H1 (cell line): ENCODE measurements around the gene MYL5. TPM values are rescaled to one million over a fixed set of nuclear protein-coding genes. Genes with fewer than 3 reads are reported as not detected.
A peak's percentile ranks its signal among the peaks of the same experiment; 100 is the strongest.

Source experiments
- CTCF ChIA-PET: fragments of 300-600 bp; sonication (Branson Sonifier 250); formaldehyde crosslinking; loops from one replicate; lab custom pipeline; 2021; ENCODE audit not compliant: partially characterized antibody; lab: Charles Lee
- POLR2A ChIA-PET: fragments of 300-600 bp; sonication (Branson Sonifier 250); formaldehyde crosslinking; loops from one replicate; lab custom pipeline; 2021; ENCODE audit warnings: inconsistent platforms; ENCODE audit not compliant: partially characterized antibody; lab: Charles Lee
- DNase-seq, 2 experiments: peaks; one replicate each; pipeline versions ENCODE4 v3.0.0 to v3.0.0-alpha.2; 2010 to 2022; ENCODE audit warnings: low spot score in 2 of 2, low read depth in 1 of 2, mixed read lengths in 1 of 2
- FAIRE-seq: peaks from 2 replicates; lab custom pipeline; 2011; peaks lifted over from hg19 to GRCh38; lab: Jason Lieb, UNC
- H2AFZ ChIP-seq: 2 replicates; pipeline ENCODE4 v1.8.1; 2012; ENCODE audit warnings: low read length, inconsistent platforms
- H2AK5ac ChIP-seq: 2 replicates; pipeline ENCODE4 v1.6.1; 2013; ENCODE audit warnings: low read depth, low read length
- H2BK120ac ChIP-seq: replicated peaks from 2 replicates; pipeline ENCODE3; 2013; ENCODE audit warnings: low read depth, low read length, inconsistent platforms
- H2BK12ac ChIP-seq: 2 replicates; pipeline ENCODE4 v1.6.1; 2013; ENCODE audit warnings: low read depth, low read length
- H2BK15ac ChIP-seq: 2 replicates; pipeline ENCODE4 v1.6.1; 2013; ENCODE audit warnings: low read length
- H2BK20ac ChIP-seq: 2 replicates; pipeline ENCODE4 v1.6.1; 2013; ENCODE audit warnings: low read length
- H2BK5ac ChIP-seq: 2 replicates; pipeline ENCODE4 v1.6.1; 2013; ENCODE audit warnings: low read depth, low read length
- H3K14ac ChIP-seq: 2 replicates; pipeline ENCODE4 v1.6.1; 2013; ENCODE audit warnings: inconsistent platforms; ENCODE audit not compliant: insufficient read length
- H3K18ac ChIP-seq: 2 replicates; pipeline ENCODE4 v1.6.1; 2013; ENCODE audit warnings: low read length; ENCODE audit errors: extremely low read depth
- H3K23ac ChIP-seq: 2 replicates; pipeline ENCODE4 v1.6.1; 2013; ENCODE audit warnings: inconsistent platforms; ENCODE audit not compliant: insufficient read length
- H3K23me2 ChIP-seq: 2 replicates; pipeline ENCODE4 v1.6.1; 2013; ENCODE audit warnings: low read depth, low read length
- H3K27ac ChIP-seq: 2 replicates; pipeline ENCODE4 v1.6.1; 2011; ENCODE audit warnings: low read depth, low read length, inconsistent platforms
- H3K27me3 ChIP-seq, 4 experiments: replicated peaks in 1 of 4; 1 replicate in 1 of 4; 2 replicates in 3 of 4; pipeline versions ENCODE4 v1.6.1 to v1.8.1; 2011 to 2013; ENCODE audit warnings: low read length in 3 of 4, mild to moderate bottlenecking in 3 of 4, inconsistent platforms in 2 of 4, mixed read lengths in 2 of 4, moderate library complexity in 1 of 4; ENCODE audit not compliant: control insufficient read depth in 3 of 4, insufficient read depth in 3 of 4; ENCODE audit errors: extremely low read depth in 1 of 4
- H3K36me3 ChIP-seq, 4 experiments: 2 replicates each; pipeline versions ENCODE4 v1.6.1 to v1.8.1; 2011 to 2013; ENCODE audit warnings: mild to moderate bottlenecking in 4 of 4, low read length in 3 of 4, moderate library complexity in 2 of 4, control low read depth in 1 of 4, inconsistent platforms in 1 of 4; ENCODE audit not compliant: insufficient read depth in 4 of 4, control insufficient read depth in 2 of 4
- H3K4ac ChIP-seq: replicated peaks from 2 replicates; pipeline ENCODE3; 2013; ENCODE audit warnings: low read length, low read depth, mixed read lengths, inconsistent platforms; ENCODE audit not compliant: insufficient read length
- H3K4me1 ChIP-seq, 4 experiments: replicated peaks in 1 of 4; 1 replicate in 1 of 4; 2 replicates in 3 of 4; pipeline versions ENCODE4 v1.6.1 to v1.8.1; 2011 to 2013; ENCODE audit warnings: low read length in 3 of 4, inconsistent platforms in 2 of 4, mixed read lengths in 1 of 4; ENCODE audit not compliant: insufficient read depth in 4 of 4, control insufficient read depth in 3 of 4
- H3K4me2 ChIP-seq, 2 experiments: 2 replicates each; pipeline versions ENCODE4 v1.6.1 to v1.8.1; 2011 to 2013; ENCODE audit warnings: low read depth in 2 of 2, low read length in 2 of 2, control low read depth in 1 of 2, inconsistent platforms in 1 of 2, mild to moderate bottlenecking in 1 of 2; ENCODE audit not compliant: insufficient read depth in 1 of 2
- H3K4me3 ChIP-seq, 4 experiments: fragments of 200-600, 300-600 bp in 1 of 4; sonication (generic), shearing (Covaris generic), sonication (Bioruptor Twin) in 1 of 4; 2 replicates each; pipeline versions ENCODE4 v1.5.1 to v1.8.1; 2011 to 2016; ENCODE audit warnings: low read length in 4 of 4, low read depth in 3 of 4, control low read depth in 2 of 4, inconsistent platforms in 2 of 4, mild to moderate bottlenecking in 2 of 4, mixed read lengths in 1 of 4, moderate library complexity in 1 of 4; ENCODE audit not compliant: insufficient read depth in 2 of 4; ENCODE audit errors: extremely low read depth in 1 of 4
- H3K56ac ChIP-seq: replicated peaks from 2 replicates; pipeline ENCODE3; 2013; ENCODE audit warnings: low read depth, mild to moderate bottlenecking, mixed read lengths, low read length, inconsistent platforms; ENCODE audit not compliant: insufficient read length
- H3K79me1 ChIP-seq: 2 replicates; pipeline ENCODE4 v1.6.1; 2013; ENCODE audit warnings: low read depth, low read length, control low read depth
- H3K79me2 ChIP-seq, 2 experiments: 2 replicates each; pipeline versions ENCODE4 v1.6.1 to v1.8.1; 2012 to 2013; ENCODE audit warnings: low read length in 2 of 2, mild to moderate bottlenecking in 2 of 2, inconsistent platforms in 1 of 2; ENCODE audit not compliant: insufficient read depth in 2 of 2, control insufficient read depth in 1 of 2
- H3K9ac ChIP-seq, 4 experiments: replicated peaks in 1 of 4; 1 replicate in 1 of 4; 2 replicates in 3 of 4; pipeline versions ENCODE4 v1.6.1 to v1.8.1; 2011 to 2013; ENCODE audit warnings: low read depth in 3 of 4, low read length in 3 of 4, control low read depth in 2 of 4, mild to moderate bottlenecking in 2 of 4, moderate library complexity in 2 of 4, inconsistent platforms in 1 of 4; ENCODE audit errors: extremely low read depth in 1 of 4
- H3K9me3 ChIP-seq, 2 experiments: 2 replicates each; pipeline versions ENCODE4 v1.6.1 to v1.8.1; 2012 to 2013; ENCODE audit warnings: mild to moderate bottlenecking in 2 of 2, moderate library complexity in 2 of 2, control low read depth in 1 of 2, inconsistent platforms in 1 of 2, low read depth in 1 of 2, low read length in 1 of 2, mixed read lengths in 1 of 2; ENCODE audit not compliant: insufficient read depth in 2 of 2
- H4K20me1 ChIP-seq, 2 experiments: replicated peaks in 1 of 2; 2 replicates each; pipeline versions ENCODE3 to v1.8.1; 2011 to 2013; ENCODE audit warnings: inconsistent platforms in 2 of 2, low read length in 2 of 2, mild to moderate bottlenecking in 1 of 2; ENCODE audit not compliant: insufficient read depth in 2 of 2, control insufficient read depth in 1 of 2
- H4K5ac ChIP-seq: 2 replicates; pipeline ENCODE4 v1.6.1; 2013; ENCODE audit warnings: low read length, low read depth, mixed read lengths, inconsistent platforms; ENCODE audit not compliant: insufficient read length
- H4K8ac ChIP-seq: 2 replicates; pipeline ENCODE4 v1.8.0; 2013; ENCODE audit warnings: mild to moderate bottlenecking, moderate library complexity, low read length, inconsistent platforms; ENCODE audit not compliant: insufficient read depth; ENCODE audit errors: extremely low read depth
- H4K91ac ChIP-seq: replicated peaks from 2 replicates; pipeline ENCODE3; 2013; ENCODE audit warnings: low read length, mixed read lengths, inconsistent platforms; ENCODE audit not compliant: insufficient read length
- CHD2 ChIP-seq: IDR thresholded peaks from 2 replicates; pipeline ENCODE4 v1.6.1; 2012; ENCODE audit warnings: low read length, improper control_type of control experiment
- TEAD4 ChIP-seq: IDR thresholded peaks from 2 replicates; pipeline ENCODE4 v1.6.1; 2012; ENCODE audit warnings: low read depth, low read length, inconsistent platforms, mixed read lengths
- WGBS, 2 experiments: shearing (Covaris generic) in 1 of 2; methylation state at CpG; one replicate each; pipeline versions ENCODE4 v1.1.6 to v1.1.7; 2013 to 2015; ENCODE audit warnings: low lambda C conversion rate in 2 of 2, mixed read lengths in 2 of 2, inconsistent platforms in 1 of 2, low coverage in 1 of 2, missing lambda C conversion rate in 1 of 2; ENCODE audit not compliant: insufficient replicate concordance in 2 of 2, insufficient coverage in 1 of 2, insufficient read length in 1 of 2; ENCODE audit errors: extremely low coverage in 1 of 2, missing lambda C conversion rate in 1 of 2; 5-methylcytosine and 5-hydroxymethylcytosine counted together
- polyA plus RNA-seq, 7 experiments: library from polyadenylated mRNA; depleted of rRNA in 3 of 7; stranded (reverse) in 5 of 7; unstranded in 2 of 7; fragments of >200 nt in 5 of 7; fragments of 200-250 nt in 2 of 7; gene quantifications; 1 replicate in 5 of 7; 2 replicates in 1 of 7; 4 replicates in 1 of 7; pipeline versions ENCODE4 v1.2.1 to v1.2.3, GENCODE V29; 2011 to 2013; ENCODE audit warnings: missing spikeins in 2 of 7, mixed read lengths in 2 of 7
- total RNA-seq: library from RNA; stranded (reverse); fragmentation: NEBNext Ultra II Directional; extraction: Animal tissue kit (Norgen Biotek cat#: 25700); gene quantifications from 2 replicates; pipeline ENCODE4 v1.2.1, GENCODE V29; 2021
- TF ChIP-seq, protein P1 (sequence below): IDR thresholded peaks from 2 replicates; pipeline ENCODE4 v1.6.1; 2011; ENCODE audit warnings: low read depth, mild to moderate bottlenecking, low read length; ENCODE audit not compliant: insufficient read depth
- TF ChIP-seq, protein P2 (sequence below): IDR thresholded peaks from 2 replicates; pipeline ENCODE4 v1.6.1; 2012; ENCODE audit warnings: low read length, inconsistent platforms

The MYL5 gene
- total and polyA plus RNA-seq, 2 of the 8 experiments (the other 6 are each of a cell fraction or from before 2014, with no cell fraction given) = 5.7 to 6.8 TPM

DNA sequence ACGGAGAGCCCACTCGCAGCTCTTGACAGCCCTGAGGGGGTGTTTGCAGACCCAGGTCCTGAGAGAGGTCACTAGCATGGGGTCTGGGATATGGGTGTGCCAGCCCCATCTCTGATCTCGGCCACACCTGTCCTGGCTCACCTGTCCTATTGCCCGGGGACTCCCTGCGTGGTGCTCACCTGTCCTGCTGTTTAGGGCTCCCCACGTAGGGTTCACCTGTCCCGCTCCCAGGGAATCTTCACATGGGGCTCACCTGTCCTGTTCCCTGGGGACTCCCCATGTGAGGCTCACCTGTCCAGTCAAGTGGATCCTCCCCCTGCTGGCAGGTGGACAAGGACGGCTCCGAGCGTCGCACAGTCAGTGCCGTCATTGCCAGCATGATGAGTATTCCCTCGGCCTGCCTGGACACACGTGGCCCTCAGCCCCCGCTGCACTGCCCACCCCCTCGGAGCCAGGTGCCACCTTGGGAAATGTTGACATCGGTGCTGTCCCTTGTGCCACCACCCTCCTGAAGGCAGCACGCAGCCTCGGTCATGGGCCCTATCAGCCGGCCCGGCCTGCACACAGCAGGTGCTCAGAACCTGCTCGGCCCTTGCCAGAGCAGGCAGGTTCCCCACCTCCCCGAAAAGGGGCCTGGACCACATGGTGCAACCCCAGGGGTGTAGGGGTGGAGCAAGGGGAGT is 8.3 kb downstream of the MYL5 start:
- H3K79me1 ChIP-seq = no peaks in the 10 kb centered on the region
- H3K9ac ChIP-seq = no peak overlapping the region
- H2BK5ac ChIP-seq = 0 out of 2 replicates have a peak overlapping the region, but pooled peaks have one; percentile 16
- H4K8ac ChIP-seq = no peak overlapping the region; the same call in 1 of the 2 replicates
- DNase-seq = no peak
- no peak overlapping the region for H3K56ac ChIP-seq
- H3K79me2 ChIP-seq = no peaks in the 10 kb centered on the region
- no peak overlapping the region for H3K4me3 ChIP-seq
- no peaks in the 10 kb centered on the region for H3K23me2 ChIP-seq
- no peaks in the 10 kb centered on the region for H3K9me3 ChIP-seq
- 91% methylated on average over 22 of the region's 23 CpGs; no CpG with 5 or more reads in 1 of the 2 experiments for WGBS, 2 experiments
- no peaks in the 10 kb centered on the region for H3K36me3 ChIP-seq
- H3K14ac ChIP-seq = no peak overlapping the region
- no peak overlapping the region for H4K5ac ChIP-seq
- H4K20me1 ChIP-seq = peaks cover 0 to 14% of the 10 kb centered on the region in 2 experiments
- no peak overlapping the region for H3K18ac ChIP-seq
- no peak overlapping the region for H2BK20ac ChIP-seq
- TF ChIP-seq, protein P1, sequence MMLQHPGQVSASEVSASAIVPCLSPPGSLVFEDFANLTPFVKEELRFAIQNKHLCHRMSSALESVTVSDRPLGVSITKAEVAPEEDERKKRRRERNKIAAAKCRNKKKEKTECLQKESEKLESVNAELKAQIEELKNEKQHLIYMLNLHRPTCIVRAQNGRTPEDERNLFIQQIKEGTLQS = no peak
- TF ChIP-seq CHD2 = no peak
- TF ChIP-seq, protein P2, sequence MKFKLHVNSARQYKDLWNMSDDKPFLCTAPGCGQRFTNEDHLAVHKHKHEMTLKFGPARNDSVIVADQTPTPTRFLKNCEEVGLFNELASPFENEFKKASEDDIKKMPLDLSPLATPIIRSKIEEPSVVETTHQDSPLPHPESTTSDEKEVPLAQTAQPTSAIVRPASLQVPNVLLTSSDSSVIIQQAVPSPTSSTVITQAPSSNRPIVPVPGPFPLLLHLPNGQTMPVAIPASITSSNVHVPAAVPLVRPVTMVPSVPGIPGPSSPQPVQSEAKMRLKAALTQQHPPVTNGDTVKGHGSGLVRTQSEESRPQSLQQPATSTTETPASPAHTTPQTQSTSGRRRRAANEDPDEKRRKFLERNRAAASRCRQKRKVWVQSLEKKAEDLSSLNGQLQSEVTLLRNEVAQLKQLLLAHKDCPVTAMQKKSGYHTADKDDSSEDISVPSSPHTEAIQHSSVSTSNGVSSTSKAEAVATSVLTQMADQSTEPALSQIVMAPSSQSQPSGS = no peak
- no peak for TF ChIP-seq TEAD4
- TF ChIP-seq, all 59 proteins: peak for 0
- Histone ChIP-seq H3K27me3 (no peaks in the 10 kb centered on the region; a peak in 2 of 7 replicates), H2BK12ac (no peak overlapping the region), H3K4me1 (peaks cover 0 to 20% (median 8%) of the 10 kb centered on the region in 4 experiments; a peak in 5 of 7 replicates), H3K27ac (no peak overlapping the region), H3K4ac (no peak overlapping the region), H2BK15ac (no peak overlapping the region), H2AK5ac (0 out of 2 replicates have a peak overlapping the region, but pooled peaks have one; percentile 46), H3K23ac (no peak overlapping the region), H2BK120ac (no peak overlapping the region), H4K91ac (no peak overlapping the region), H3K4me2 (no peak overlapping the region), H2AFZ (no peak overlapping the region)
- FAIRE-seq = no peak
- CTCF ChIA-PET = interaction anchor here (5.7 kb wide), 1 partner anchor 18 kb away, joined by 65 read pairs; no protein-coding TSS in a partner anchor
- POLR2A ChIA-PET = interaction anchor here (1.2 to 6.3 kb wide), 2 partner anchors 10 to 106 kb away, joined by 3 to 34 read pairs; partner anchors contain the start of genes ATP5ME, MYL5 and TMEM271
